Endothelial cell (in vitro differentiated cells): Measurements from ENCODE around the gene PLEKHF1. TPM values are rescaled to one million over a fixed set of nuclear protein-coding genes. Genes with fewer than 3 reads are reported as not detected.

Experiments
- DNase-seq: peaks from one replicate; pipeline ENCODE4 v3.0.0; 2021; ENCODE audit warnings: low spot score
- H3K27ac Mint-ChIP-seq: one replicate; pipeline ENCODE4 v1.8.0; 2021; ENCODE audit warnings: mixed read lengths, inconsistent platforms; ENCODE audit not compliant: unreplicated experiment
- H3K27me3 Mint-ChIP-seq: one replicate; pipeline ENCODE4 v1.8.0; 2021; ENCODE audit warnings: mild to moderate bottlenecking, moderate library complexity, mixed read lengths, inconsistent platforms; ENCODE audit not compliant: unreplicated experiment
- H3K36me3 Mint-ChIP-seq: one replicate; pipeline ENCODE4 v1.8.0; 2021; ENCODE audit warnings: mild to moderate bottlenecking, low read depth, mixed read lengths, inconsistent platforms; ENCODE audit not compliant: unreplicated experiment
- H3K4me1 Mint-ChIP-seq: one replicate; pipeline ENCODE4 v1.8.0; 2021; ENCODE audit warnings: mild to moderate bottlenecking, mixed read lengths, inconsistent platforms; ENCODE audit not compliant: unreplicated experiment
- H3K4me3 Mint-ChIP-seq: one replicate; pipeline ENCODE4 v1.8.0; 2021; ENCODE audit warnings: mild to moderate bottlenecking, mixed read lengths, inconsistent platforms; ENCODE audit not compliant: unreplicated experiment
- H3K9me3 Mint-ChIP-seq: one replicate; pipeline ENCODE4 v1.8.0; 2021; ENCODE audit warnings: mixed read lengths, inconsistent platforms; ENCODE audit not compliant: unreplicated experiment
- total RNA-seq: library from RNA; stranded (reverse); fragmentation: NEBNext Ultra II Directional; extraction: Animal tissue kit (Norgen Biotek cat#: 25700); gene quantifications from one replicate; pipeline ENCODE4 v1.2.1, GENCODE V29; 2021; ENCODE audit not compliant: unreplicated experiment
- TF ChIP-seq, protein P1 (sequence below): fragments of 200-600 bp; sonication (generic); IDR thresholded peaks from one replicate; pipeline ENCODE4 v1.5.0; 2021; ENCODE audit warnings: antibody characterized with exemption; ENCODE audit not compliant: unreplicated experiment

PLEKHF1 gene
- total RNA-seq, 1 donor from 2014 or later = 0.77 TPM

DNA sequence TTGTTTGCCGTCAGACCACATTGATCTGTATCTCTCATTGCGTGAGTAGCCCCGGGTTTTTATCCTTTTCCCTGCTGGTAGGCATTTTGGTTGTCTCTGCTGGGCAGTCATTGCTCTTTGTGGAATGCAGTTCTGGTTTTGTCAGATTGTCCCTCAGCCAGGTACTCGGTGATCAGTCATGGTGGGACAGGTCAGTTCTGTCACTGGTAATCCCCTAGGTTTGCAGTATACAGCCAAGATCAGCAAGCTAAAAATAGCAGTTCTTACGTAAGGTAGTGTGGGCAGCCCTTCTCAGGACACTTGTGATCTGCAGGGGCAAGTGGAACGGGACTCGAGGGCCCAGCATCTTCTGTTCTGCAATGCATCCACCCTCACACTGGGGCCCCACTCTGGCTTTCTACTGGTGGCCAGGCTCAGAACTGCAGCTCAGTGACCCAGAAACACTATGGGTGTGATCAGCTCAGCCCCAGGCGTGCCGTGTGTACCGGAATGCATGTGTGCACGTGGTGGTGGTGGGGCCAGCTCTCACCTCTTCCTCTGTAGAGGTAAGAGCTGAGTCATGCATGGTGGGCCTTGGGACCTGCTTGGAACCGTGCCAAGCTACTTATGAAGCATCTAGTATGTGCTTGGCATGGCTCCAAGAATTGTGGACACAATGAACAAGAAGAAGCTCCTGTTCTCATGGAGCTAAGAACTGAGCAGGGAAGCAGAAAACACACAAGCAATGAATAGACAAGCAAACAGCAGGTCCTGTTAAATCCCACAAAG is 6.3 kb downstream of the PLEKHF1 start:
- Mint-ChIP-seq H3K4me1 (peaks cover 6% of the 10 kb centered on the region), H3K27ac (no peak overlapping the region), H3K4me3 (no peak overlapping the region), H3K36me3 (peaks cover 3% of the 10 kb centered on the region), H3K27me3 (peaks cover 14% of the 10 kb centered on the region), H3K9me3 (no peaks in the 10 kb centered on the region)
- TF ChIP-seq, protein P1, sequence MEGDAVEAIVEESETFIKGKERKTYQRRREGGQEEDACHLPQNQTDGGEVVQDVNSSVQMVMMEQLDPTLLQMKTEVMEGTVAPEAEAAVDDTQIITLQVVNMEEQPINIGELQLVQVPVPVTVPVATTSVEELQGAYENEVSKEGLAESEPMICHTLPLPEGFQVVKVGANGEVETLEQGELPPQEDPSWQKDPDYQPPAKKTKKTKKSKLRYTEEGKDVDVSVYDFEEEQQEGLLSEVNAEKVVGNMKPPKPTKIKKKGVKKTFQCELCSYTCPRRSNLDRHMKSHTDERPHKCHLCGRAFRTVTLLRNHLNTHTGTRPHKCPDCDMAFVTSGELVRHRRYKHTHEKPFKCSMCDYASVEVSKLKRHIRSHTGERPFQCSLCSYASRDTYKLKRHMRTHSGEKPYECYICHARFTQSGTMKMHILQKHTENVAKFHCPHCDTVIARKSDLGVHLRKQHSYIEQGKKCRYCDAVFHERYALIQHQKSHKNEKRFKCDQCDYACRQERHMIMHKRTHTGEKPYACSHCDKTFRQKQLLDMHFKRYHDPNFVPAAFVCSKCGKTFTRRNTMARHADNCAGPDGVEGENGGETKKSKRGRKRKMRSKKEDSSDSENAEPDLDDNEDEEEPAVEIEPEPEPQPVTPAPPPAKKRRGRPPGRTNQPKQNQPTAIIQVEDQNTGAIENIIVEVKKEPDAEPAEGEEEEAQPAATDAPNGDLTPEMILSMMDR = peak; percentile 36
- no peak for DNase-seq

DNA sequence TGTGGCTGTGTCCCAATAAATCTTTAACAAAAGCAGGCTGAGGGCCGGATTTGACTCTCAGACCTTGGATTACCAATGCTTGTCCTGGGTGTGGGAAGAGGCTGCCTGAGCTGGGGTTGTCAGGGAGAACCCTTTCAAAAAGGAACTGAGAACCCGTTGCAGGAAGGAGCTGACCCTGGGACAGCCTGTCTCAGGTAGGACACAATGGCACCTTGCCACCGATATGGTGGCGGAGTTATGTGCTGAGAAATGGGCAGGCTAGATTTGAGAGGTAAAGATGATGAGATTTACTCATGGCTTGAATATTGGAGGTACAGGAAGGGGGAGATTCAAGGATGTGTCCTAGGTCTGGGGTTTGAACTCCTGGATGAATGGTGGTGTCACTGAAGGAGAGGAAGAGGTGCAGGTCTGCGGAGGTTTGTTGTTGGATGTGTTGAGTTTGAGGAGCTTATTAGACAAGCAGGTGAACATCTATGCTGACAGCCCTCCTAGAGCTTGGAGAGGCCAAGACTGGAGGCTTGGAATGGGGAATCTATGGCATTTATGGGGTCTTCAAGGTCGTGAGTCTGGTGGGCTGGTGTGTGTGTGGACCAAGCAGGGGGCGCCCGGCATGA is 7.2 kb downstream of the PLEKHF1 start:
- Mint-ChIP-seq H3K27ac (no peak overlapping the region), H3K4me1 (no peaks in the 10 kb centered on the region), H3K27me3 (peaks cover 8% of the 10 kb centered on the region), H3K36me3 (peaks cover 3% of the 10 kb centered on the region), H3K9me3 (no peaks in the 10 kb centered on the region), H3K4me3 (no peak overlapping the region)
- no peak for DNase-seq
- TF ChIP-seq, protein P1 = no peak

DNA sequence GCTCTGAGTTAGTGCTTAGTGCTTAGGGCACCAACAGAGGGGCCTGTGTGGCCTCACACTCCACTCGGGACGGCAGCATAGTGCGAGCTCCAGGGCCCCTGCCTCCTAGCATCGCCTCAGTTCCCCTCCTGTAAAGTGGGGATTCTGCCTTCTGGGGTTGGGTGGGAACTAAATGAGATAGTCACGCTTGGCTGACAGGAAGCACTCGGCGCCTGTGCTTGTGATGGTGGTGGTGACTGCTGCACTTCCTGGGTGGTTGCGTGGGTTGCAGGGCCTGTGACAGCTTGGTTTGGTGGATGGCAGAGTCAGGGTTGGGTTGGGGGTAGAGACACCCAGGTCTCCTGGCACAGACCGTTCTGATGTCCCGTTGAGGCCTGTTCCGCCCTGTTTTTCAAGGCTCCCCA is 7.7 kb downstream of the PLEKHF1 start:
- no peaks in the 10 kb centered on the region for H3K9me3 Mint-ChIP-seq
- H3K27ac Mint-ChIP-seq = no peak overlapping the region
- DNase-seq = no peak
- no peak overlapping the region for H3K4me3 Mint-ChIP-seq
- H3K36me3 Mint-ChIP-seq = peaks cover 3% of the 10 kb centered on the region
- H3K27me3 Mint-ChIP-seq = peaks cover 6% of the 10 kb centered on the region
- H3K4me1 Mint-ChIP-seq = no peaks in the 10 kb centered on the region
- TF ChIP-seq, protein P1 = no peak

DNA sequence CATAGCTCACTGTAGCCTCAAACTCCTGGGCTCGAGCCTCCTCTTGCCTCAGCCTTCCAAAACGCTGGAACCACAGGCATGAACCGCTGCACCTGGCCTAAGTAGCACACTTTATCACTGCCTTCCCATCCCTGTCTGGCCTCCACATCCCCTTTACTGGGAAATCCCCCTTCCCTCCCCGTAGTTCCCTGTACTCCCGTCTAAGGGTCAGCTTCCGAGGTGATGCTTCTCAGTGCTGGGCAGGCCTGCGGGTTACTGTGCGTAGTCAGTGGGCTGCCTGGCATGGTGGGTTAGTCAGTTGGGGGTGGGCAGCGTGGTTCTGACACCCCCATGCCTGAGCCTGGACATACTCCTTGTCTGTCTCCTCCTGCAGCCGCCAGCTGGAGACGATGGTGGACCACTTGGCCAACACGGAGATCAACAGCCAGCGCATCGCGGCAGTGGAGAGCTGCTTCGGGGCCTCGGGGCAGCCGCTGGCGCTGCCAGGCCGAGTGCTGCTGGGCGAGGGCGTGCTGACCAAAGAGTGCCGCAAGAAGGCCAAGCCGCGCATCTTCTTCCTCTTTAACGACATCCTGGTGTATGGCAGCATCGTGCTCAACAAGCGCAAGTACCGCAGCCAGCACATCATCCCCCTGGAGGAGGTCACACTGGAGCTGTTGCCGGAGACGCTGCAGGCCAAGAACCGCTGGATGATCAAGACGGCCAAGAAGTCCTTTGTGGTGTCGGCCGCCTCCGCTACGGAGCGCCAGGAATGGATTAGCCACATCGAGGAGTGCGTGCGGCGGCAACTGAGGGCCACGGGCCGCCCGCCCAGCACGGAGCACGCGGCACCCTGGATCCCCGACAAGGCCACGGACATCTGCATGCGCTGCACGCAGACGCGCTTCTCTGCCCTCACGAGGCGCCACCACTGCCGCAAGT is 8.4 kb downstream of the PLEKHF1 start:
- Mint-ChIP-seq H3K27me3 (peaks cover 8% of the 10 kb centered on the region), H3K9me3 (no peaks in the 10 kb centered on the region), H3K36me3 (peaks cover 3% of the 10 kb centered on the region), H3K27ac (no peak overlapping the region), H3K4me1 (no peaks in the 10 kb centered on the region), H3K4me3 (no peak overlapping the region)
- TF ChIP-seq, protein P1 = no peak
- DNase-seq = no peak
